ENCODE measurements around the gene ZC2HC1C.
"Not testable (repeated sequence)": the region's sequence is repeated elsewhere in the genome, so short reads cannot be mapped to it uniquely, and the experiment has no call there.

ZC2HC1C gene

GRCh38 chr14:75063491-75064204, 5.8 kb upstream of the ZC2HC1C start, which contains the start of gene ACYP1:
TSS of gene ACYP1 (minus strand) at chr14:75064024. CDS start at chr14:75063553, 471 bp downstream.
- TF ChIP-seq, protein P1, sequence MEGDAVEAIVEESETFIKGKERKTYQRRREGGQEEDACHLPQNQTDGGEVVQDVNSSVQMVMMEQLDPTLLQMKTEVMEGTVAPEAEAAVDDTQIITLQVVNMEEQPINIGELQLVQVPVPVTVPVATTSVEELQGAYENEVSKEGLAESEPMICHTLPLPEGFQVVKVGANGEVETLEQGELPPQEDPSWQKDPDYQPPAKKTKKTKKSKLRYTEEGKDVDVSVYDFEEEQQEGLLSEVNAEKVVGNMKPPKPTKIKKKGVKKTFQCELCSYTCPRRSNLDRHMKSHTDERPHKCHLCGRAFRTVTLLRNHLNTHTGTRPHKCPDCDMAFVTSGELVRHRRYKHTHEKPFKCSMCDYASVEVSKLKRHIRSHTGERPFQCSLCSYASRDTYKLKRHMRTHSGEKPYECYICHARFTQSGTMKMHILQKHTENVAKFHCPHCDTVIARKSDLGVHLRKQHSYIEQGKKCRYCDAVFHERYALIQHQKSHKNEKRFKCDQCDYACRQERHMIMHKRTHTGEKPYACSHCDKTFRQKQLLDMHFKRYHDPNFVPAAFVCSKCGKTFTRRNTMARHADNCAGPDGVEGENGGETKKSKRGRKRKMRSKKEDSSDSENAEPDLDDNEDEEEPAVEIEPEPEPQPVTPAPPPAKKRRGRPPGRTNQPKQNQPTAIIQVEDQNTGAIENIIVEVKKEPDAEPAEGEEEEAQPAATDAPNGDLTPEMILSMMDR (IDR thresholded peaks at IDR 0.05; ENCODE audit: low read depth, low read length, missing control alignments): no peak
- H3K4me3 ChIP-seq (ENCODE audit: low read depth, low read length): peak within 1 kb of the TSS; percentile 90
- DNase-seq (ENCODE audit: low read depth): peak; percentile 68

GRCh38 chr14:75064205-75064567, 5.3 kb upstream of the ZC2HC1C start:
- no peak for DNase-seq (ENCODE audit: low read depth)
- TF ChIP-seq, protein P1 (IDR thresholded peaks at IDR 0.05; ENCODE audit: low read depth, low read length, missing control alignments): no peak
- peak overlapping the region; percentile 90 for H3K4me3 ChIP-seq (ENCODE audit: low read depth, low read length)

GRCh38 chr14:75066691-75067090, 2.8 kb upstream of the ZC2HC1C start:
- DNase-seq (ENCODE audit: low read depth): no peak
- no peak overlapping the region for H3K4me3 ChIP-seq (ENCODE audit: low read depth, low read length)
- TF ChIP-seq, protein P1 (IDR thresholded peaks at IDR 0.05; ENCODE audit: low read depth, low read length, missing control alignments): no peak

GRCh38 chr14:75067212-75067611, 2.2 kb upstream of the ZC2HC1C start:
- DNase-seq (ENCODE audit: low read depth): no peak
- TF ChIP-seq, protein P1 (IDR thresholded peaks at IDR 0.05; ENCODE audit: low read depth, low read length, missing control alignments): no peak
- no peak overlapping the region for H3K4me3 ChIP-seq (ENCODE audit: low read depth, low read length)

DNA sequence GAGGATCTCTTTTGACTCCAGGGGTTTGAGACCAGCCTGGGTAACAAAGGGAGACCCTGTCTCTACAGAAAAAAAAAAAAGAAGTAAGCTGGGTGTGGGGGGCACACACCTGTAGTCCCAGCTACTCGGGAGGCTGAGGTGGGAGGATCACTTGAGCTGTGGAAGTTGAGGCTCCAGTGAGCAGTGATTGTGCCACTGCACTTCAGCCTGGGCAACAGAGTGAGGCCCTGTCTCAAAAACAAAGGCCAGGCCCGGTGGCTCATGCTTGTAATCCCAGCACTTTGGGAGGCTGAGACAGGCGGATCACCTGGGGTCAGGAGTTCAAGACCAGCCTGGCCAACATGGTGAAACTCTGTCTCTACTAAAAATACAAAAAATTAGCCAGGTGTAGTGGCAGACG, 1.7 kb upstream of the ZC2HC1C start:
- H3K4me3 ChIP-seq (ENCODE audit: low read depth, low read length): peak overlapping the region; percentile 70; the same call in 1 of the 2 replicates
- DNase-seq (ENCODE audit: low read depth): not testable (repeated sequence)

DNA sequence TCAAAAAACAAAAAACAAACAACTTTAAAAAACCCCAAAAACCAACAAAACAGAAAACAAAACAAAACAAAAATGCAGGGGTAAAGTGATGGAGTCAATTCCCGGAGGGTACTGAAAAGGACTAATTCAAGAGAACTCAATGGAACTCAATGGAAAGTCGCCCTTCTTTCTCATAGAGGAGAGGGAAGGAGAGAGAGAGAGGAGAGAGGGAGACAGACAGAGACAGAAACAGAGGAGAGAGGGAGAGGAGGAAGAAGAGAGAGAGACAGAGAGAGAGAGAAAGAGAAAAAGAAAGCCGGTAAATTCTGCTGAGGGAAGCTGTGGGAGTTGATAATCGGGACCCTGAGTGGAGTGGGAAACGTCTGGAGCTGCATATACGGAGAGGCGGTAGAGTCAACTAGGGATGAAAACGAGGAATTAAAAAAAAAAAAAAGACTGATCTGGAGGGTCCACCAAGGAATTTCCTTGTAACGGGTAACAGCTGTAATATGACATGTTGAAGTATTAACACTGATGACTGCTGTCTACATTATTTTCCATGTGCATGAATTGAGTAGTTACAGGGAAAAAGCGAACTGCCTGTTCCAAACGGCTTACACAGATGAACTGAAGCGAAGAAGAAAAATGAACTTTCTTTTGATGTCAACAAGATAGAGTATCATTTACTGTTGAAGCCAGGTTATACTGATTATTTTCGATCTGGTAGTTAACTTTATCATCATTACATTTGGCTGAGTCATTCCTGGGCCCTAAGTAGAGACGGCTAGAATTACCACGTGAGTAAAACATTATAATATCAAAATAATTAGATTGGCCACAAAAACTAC, 934 bp upstream of the ZC2HC1C start:
- DNase-seq (ENCODE audit: low read depth): no peak
- TF ChIP-seq, protein P1 (IDR thresholded peaks at IDR 0.05; ENCODE audit: low read depth, low read length, missing control alignments): no peak
- H3K4me3 ChIP-seq (ENCODE audit: low read depth, low read length): peak overlapping the region; percentile 70

DNA sequence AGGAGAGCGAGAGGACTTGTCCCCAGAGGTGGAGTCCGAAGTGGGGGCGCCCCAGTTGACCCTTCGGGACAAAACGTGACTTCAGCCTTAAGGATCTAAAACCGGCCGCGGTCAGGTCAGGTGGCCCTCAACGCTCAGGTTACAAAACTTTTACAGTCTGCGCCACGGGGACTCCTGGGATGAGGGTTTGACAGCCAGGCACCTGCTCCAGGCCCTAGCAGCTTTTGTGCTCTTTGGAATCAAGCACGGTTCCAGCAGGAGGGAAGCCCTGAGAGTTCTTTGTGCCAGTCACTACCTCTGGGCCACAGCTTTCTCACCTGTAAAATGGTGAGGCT, 337 bp downstream of the ZC2HC1C start:
- DNase-seq (ENCODE audit: low read depth): no peak
- peak overlapping the region; percentile 70 for H3K4me3 ChIP-seq (ENCODE audit: low read depth, low read length)
- TF ChIP-seq, protein P1 (IDR thresholded peaks at IDR 0.05; ENCODE audit: low read depth, low read length, missing control alignments): no peak

Data from GM12864 (cell line).